ENCODE data around the gene NRARP.

DNA sequence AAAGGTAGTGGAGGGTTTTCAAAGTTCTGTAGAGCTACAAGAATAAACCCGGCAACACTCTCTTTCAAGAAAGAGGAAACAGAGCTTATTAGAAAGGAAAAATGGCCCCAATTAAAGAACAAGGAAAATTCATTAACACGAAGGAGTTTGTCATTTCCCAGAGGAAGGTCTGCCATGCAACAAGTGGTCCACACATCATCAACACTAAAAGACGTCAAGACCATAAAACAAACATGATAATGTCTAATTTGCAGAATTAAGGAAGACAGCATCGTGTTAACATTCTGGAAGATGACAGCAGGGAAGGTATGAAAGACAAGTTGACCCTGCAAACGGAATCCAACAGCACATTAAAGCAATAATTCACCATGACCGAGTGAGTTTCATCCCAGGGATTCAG, 28.6 kb upstream of the NRARP start:
- TF ChIP-seq, protein P1, sequence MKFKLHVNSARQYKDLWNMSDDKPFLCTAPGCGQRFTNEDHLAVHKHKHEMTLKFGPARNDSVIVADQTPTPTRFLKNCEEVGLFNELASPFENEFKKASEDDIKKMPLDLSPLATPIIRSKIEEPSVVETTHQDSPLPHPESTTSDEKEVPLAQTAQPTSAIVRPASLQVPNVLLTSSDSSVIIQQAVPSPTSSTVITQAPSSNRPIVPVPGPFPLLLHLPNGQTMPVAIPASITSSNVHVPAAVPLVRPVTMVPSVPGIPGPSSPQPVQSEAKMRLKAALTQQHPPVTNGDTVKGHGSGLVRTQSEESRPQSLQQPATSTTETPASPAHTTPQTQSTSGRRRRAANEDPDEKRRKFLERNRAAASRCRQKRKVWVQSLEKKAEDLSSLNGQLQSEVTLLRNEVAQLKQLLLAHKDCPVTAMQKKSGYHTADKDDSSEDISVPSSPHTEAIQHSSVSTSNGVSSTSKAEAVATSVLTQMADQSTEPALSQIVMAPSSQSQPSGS (IDR thresholded peaks at IDR 0.05; ENCODE audit: low read length): no peak
- TF ChIP-seq, protein P2, sequence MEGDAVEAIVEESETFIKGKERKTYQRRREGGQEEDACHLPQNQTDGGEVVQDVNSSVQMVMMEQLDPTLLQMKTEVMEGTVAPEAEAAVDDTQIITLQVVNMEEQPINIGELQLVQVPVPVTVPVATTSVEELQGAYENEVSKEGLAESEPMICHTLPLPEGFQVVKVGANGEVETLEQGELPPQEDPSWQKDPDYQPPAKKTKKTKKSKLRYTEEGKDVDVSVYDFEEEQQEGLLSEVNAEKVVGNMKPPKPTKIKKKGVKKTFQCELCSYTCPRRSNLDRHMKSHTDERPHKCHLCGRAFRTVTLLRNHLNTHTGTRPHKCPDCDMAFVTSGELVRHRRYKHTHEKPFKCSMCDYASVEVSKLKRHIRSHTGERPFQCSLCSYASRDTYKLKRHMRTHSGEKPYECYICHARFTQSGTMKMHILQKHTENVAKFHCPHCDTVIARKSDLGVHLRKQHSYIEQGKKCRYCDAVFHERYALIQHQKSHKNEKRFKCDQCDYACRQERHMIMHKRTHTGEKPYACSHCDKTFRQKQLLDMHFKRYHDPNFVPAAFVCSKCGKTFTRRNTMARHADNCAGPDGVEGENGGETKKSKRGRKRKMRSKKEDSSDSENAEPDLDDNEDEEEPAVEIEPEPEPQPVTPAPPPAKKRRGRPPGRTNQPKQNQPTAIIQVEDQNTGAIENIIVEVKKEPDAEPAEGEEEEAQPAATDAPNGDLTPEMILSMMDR (IDR thresholded peaks at IDR 0.05; ENCODE audit: control extremely low read depth in 1 of 3, insufficient read depth in 1 of 3, low read depth in 1 of 3, low read length in 3 of 3): no peak
- TF ChIP-seq EP300 (IDR thresholded peaks at IDR 0.05; ENCODE audit: borderline replicate concordance in 1 of 2, low read depth in 2 of 2, low read length in 2 of 2) (no peak), GTF2F1 (IDR thresholded peaks at IDR 0.05; ENCODE audit: borderline replicate concordance, low read depth, low read length) (no peak), HDAC2 (IDR thresholded peaks at IDR 0.05; ENCODE audit: borderline replicate concordance in 1 of 2, low read depth in 2 of 2, low read length in 2 of 2) (no peak), MAFK (IDR thresholded peaks at IDR 0.05; ENCODE audit: low read depth, low read length) (no peak)
